ENCODE results near the gene CMC2. TPM values are rescaled to one million over a fixed set of nuclear protein-coding genes. Genes with fewer than 3 reads are reported as not detected.

The CMC2 gene
- total and polyA plus RNA-seq, 2 of the 13 experiments (the other 11 are each of a cell fraction or from before 2014, with no cell fraction given): 116 to 129 TPM

- TF ChIP-seq, protein P1, sequence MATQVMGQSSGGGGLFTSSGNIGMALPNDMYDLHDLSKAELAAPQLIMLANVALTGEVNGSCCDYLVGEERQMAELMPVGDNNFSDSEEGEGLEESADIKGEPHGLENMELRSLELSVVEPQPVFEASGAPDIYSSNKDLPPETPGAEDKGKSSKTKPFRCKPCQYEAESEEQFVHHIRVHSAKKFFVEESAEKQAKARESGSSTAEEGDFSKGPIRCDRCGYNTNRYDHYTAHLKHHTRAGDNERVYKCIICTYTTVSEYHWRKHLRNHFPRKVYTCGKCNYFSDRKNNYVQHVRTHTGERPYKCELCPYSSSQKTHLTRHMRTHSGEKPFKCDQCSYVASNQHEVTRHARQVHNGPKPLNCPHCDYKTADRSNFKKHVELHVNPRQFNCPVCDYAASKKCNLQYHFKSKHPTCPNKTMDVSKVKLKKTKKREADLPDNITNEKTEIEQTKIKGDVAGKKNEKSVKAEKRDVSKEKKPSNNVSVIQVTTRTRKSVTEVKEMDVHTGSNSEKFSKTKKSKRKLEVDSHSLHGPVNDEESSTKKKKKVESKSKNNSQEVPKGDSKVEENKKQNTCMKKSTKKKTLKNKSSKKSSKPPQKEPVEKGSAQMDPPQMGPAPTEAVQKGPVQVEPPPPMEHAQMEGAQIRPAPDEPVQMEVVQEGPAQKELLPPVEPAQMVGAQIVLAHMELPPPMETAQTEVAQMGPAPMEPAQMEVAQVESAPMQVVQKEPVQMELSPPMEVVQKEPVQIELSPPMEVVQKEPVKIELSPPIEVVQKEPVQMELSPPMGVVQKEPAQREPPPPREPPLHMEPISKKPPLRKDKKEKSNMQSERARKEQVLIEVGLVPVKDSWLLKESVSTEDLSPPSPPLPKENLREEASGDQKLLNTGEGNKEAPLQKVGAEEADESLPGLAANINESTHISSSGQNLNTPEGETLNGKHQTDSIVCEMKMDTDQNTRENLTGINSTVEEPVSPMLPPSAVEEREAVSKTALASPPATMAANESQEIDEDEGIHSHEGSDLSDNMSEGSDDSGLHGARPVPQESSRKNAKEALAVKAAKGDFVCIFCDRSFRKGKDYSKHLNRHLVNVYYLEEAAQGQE (IDR thresholded peaks at IDR 0.05; ENCODE audit: borderline replicate concordance in 1 of 2, low read depth in 1 of 2, low read length in 2 of 2): peak in 1 of 2 experiments; percentile 37; a peak in 1 of 4 replicates
- TF ChIP-seq MXD4 (CRISPR knock-in tag; IDR thresholded peaks at IDR 0.05) (peak; percentile 66), ZNF879 (CRISPR knock-in tag; IDR thresholded peaks at IDR 0.05) (peak; percentile 86), MZF1 (CRISPR knock-in tag; IDR thresholded peaks at IDR 0.05; ENCODE audit: borderline replicate concordance) (no peak; the same call in 1 of the 2 replicates), SIX1 (CRISPR knock-in tag; IDR thresholded peaks at IDR 0.05; ENCODE audit: borderline replicate concordance) (0 out of 2 replicates have a peak, but pooled peaks have one; percentile 24), ZNF160 (CRISPR knock-in tag; IDR thresholded peaks at IDR 0.05) (no peak), ZXDC (CRISPR knock-in tag; IDR thresholded peaks at IDR 0.05) (no peak)
- TF ChIP-seq, protein P2, sequence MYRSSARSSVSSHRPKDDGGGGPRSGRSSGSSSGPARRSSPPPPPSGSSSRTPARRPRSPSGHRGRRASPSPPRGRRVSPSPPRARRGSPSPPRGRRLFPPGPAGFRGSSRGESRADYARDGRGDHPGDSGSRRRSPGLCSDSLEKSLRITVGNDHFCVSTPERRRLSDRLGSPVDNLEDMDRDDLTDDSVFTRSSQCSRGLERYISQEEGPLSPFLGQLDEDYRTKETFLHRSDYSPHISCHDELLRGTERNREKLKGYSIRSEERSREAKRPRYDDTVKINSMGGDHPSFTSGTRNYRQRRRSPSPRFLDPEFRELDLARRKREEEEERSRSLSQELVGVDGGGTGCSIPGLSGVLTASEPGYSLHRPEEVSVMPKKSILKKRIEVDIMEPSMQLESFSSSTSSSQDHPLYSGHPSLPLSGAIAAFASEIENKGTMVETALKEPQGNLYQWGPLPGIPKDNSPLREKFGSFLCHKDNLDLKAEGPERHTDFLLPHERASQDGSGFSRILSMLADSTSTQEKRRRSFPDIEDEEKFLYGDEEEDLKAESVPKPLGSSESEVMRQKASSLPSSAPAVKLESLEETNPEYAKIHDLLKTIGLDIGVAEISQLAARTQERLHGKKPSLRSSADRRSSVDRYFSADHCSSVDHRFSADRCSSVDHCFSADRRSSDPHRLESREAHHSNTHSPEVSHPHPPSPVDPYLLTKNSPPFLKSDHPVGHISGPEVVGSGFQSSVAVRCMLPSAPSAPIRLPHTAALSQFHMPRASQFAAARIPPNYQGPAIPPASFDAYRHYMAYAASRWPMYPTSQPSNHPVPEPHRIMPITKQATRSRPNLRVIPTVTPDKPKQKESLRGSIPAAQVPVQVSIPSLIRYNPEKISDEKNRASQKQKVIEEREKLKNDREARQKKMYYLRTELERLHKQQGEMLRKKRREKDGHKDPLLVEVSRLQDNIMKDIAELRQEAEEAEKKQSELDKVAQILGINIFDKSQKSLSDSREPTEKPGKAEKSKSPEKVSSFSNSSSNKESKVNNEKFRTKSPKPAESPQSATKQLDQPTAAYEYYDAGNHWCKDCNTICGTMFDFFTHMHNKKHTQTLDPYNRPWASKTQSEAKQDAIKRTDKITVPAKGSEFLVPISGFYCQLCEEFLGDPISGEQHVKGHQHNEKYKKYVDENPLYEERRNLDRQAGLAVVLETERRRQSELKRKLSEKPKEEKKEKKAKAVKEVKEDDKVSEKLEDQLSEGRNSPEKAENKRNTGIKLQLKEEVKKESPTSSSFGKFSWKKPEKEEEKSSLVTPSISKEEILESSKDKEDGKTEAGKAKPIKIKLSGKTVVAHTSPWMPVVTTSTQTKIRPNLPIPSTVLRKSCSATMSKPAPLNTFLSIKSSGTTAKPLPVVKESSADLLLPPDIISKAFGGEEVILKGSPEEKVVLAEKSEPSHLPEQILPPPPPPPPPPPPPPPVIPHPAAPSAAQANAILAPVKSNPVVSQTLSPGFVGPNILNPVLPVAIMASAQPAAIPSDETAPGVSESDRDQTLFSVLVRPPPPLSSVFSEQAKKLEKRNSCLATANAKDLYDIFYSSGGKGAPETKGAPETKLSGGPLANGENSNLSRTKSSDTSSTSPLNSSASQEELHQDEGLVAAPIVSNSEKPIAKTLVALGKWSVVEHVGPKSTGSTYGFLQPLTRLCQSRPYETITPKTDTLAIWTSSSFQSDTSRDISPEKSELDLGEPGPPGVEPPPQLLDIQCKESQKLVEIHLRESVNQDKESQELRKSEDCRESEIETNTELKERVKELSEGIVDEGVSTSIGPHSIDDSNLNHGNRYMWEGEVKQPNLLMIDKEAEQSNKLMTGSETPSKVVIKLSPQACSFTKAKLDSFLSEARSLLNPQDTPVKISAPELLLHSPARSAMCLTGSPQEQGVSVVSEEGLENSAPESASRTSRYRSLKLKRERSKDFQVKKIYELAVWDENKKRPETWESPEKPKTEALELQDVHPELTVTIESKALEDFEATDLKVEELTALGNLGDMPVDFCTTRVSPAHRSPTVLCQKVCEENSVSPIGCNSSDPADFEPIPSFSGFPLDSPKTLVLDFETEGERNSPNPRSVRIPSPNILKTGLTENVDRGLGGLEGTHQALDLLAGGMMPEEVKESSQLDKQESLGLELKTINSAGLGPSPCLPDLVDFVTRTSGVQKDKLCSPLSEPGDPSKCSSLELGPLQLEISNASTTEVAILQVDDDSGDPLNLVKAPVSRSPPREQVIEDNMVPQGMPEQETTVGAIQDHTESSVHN (CRISPR knock-in tag; IDR thresholded peaks at IDR 0.05): no peak; the same call in 1 of the 2 replicates
- TF ChIP-seq, protein P3, sequence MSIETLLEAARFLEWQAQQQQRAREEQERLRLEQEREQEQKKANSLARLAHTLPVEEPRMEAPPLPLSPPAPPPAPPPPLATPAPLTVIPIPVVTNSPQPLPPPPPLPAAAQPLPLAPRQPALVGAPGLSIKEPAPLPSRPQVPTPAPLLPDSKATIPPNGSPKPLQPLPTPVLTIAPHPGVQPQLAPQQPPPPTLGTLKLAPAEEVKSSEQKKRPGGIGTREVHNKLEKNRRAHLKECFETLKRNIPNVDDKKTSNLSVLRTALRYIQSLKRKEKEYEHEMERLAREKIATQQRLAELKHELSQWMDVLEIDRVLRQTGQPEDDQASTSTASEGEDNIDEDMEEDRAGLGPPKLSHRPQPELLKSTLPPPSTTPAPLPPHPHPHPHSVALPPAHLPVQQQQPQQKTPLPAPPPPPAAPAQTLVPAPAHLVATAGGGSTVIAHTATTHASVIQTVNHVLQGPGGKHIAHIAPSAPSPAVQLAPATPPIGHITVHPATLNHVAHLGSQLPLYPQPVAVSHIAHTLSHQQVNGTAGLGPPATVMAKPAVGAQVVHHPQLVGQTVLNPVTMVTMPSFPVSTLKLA (IDR thresholded peaks at IDR 0.05): peak; percentile 67
Observed at GRCh38 chr16:81006813-81007695, at the start of gene CMC2, which contains the start of gene CENPN (continued).
